ENCODE data around the gene NR2C1. TPM values are rescaled to one million over a fixed set of nuclear protein-coding genes. Genes with fewer than 3 reads are reported as not detected.

The NR2C1 gene
- total RNA-seq, 2 experiments from 2014 or later: 42.8 to 43.4 TPM

GRCh38 chr12:95074766-95075165, 1.3 kb upstream of the NR2C1 start:
- Histone ChIP-seq H3K9me2 (ENCODE audit: insufficient read depth, low read length) (no peaks in the 10 kb centered on the region), H4K20me1 (ENCODE audit: insufficient read depth, low read length) (no peaks in the 10 kb centered on the region), H3K9me3 (ENCODE audit: low read length) (no peaks in the 10 kb centered on the region), H3K36me3 (ENCODE audit: insufficient read depth, low read length) (peaks cover 7% of the 10 kb centered on the region; the same call in 1 of the 2 replicates), H3K27ac (ENCODE audit: low read depth, low read length, poor library complexity, severe bottlenecking) (no peak overlapping the region), H3K79me2 (ENCODE audit: insufficient read depth, low read depth, low read length) (peaks cover 33% of the 10 kb centered on the region), H3K4me1 (ENCODE audit: insufficient read depth, low read length, poor library complexity, severe bottlenecking) (peaks cover 13% of the 10 kb centered on the region), H2AFZ (ENCODE audit: low read length) (no peak overlapping the region), H3K4me3 (ENCODE audit: low read depth, low read length, poor library complexity, severe bottlenecking) (no peak overlapping the region), H3K4me2 (ENCODE audit: low read length) (no peak overlapping the region)
- no TSS peak for BruUV-seq (replicated peaks)
- no peak for DNase-seq (ENCODE audit: low spot score)
- intact Hi-C loops (cut with micrococcal nuclease; ENCODE audit: unreplicated experiment): no loop called here
- ChIA-PET CTCF (ENCODE audit: unreplicated experiment) (no interaction called here), POLR2A (interaction anchor here (0.7 to 1.9 kb wide), 2 partner anchors 11 to 16 kb away, joined by 3 to 5 read pairs; no protein-coding TSS in a partner anchor)
- TF ChIP-seq EZH2phosphoT487 (IDR thresholded peaks at IDR 0.05; ENCODE audit: borderline replicate concordance, low read depth, low read length) (no peak), CTCF (conservative IDR thresholded peaks at IDR 0.05; ENCODE audit: low read length) (no peak)

DNA sequence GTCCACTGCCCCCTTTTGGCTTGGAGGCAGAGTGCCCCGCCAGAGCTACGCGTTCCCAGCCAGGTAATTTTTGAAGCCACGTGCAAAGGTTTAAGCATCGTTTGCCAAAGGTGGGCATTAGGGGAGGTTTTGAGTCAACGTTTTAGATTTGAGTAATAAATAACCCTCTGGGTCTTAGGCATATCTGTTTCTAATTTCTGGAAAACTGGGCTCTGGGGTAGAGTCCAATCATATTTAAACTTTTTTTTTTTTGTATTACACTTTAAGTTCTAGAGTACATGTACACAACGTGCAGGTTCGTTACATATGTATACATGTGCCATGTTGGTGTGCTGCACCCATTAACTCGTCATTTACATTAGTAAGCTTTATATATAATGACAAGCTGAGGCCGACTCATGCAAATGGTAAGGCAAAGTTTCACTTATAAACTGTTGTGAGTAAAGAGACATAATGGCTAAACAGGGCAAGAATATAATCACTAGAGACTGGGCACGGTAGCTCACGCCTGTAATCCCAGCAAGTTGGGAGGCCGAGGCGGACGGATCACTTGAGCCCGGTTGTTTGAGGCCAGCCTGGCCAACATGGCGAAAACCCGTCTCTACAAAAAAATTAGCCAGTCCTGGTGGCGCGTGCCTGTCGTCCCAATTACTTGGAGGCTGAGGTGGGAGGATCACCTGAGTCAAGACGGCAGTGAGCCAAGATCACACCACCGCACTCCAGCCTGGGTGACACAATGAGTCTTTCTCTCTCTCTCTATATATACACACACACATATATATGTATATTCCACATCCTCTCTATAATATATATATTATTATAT, 491 bp upstream of the NR2C1 start:
- Histone ChIP-seq H3K4me2 (ENCODE audit: low read length) (peak overlapping the region; percentile 40; the same call in 1 of the 2 replicates), H3K4me1 (ENCODE audit: insufficient read depth, low read length, poor library complexity, severe bottlenecking) (peaks cover 13% of the 10 kb centered on the region), H3K4me3 (ENCODE audit: low read depth, low read length, poor library complexity, severe bottlenecking) (peak overlapping the region; percentile 93), H3K79me2 (ENCODE audit: insufficient read depth, low read depth, low read length) (peaks cover 41% of the 10 kb centered on the region), H3K27ac (ENCODE audit: low read depth, low read length, poor library complexity, severe bottlenecking) (no peak overlapping the region), H2AFZ (ENCODE audit: low read length) (peak overlapping the region; percentile 89), H3K36me3 (ENCODE audit: insufficient read depth, low read length) (peaks cover 16% of the 10 kb centered on the region; the same call in 1 of the 2 replicates), H4K20me1 (ENCODE audit: insufficient read depth, low read length) (no peaks in the 10 kb centered on the region), H3K9me3 (ENCODE audit: low read length) (no peaks in the 10 kb centered on the region), H3K9me2 (ENCODE audit: insufficient read depth, low read length) (no peaks in the 10 kb centered on the region)
- POLR2A ChIA-PET: interaction anchor here (0.6 to 1.9 kb wide), 10 partner anchors 11 to 400 kb away, joined by 3 to 12 read pairs (median 4); partner anchors contain the start of genes METAP2 and NDUFA12
- TF ChIP-seq CTCF (conservative IDR thresholded peaks at IDR 0.05; ENCODE audit: low read length) (peak; percentile 88), EZH2phosphoT487 (IDR thresholded peaks at IDR 0.05; ENCODE audit: borderline replicate concordance, low read depth, low read length) (no peak)
- intact Hi-C loops (cut with micrococcal nuclease; ENCODE audit: unreplicated experiment): loop anchor here (1.0 to 2.0 kb wide), 2 partner anchors 143 to 262 kb away; partner anchors contain the start of genes FGD6 and VEZT
- BruUV-seq (replicated peaks): no TSS peak
- CTCF ChIA-PET (ENCODE audit: unreplicated experiment): interaction anchor here (0.7 to 1.0 kb wide), 2 partner anchors 10 to 43 kb away, joined by 3 read pairs; no protein-coding TSS in a partner anchor
- no peak for DNase-seq (ENCODE audit: low spot score)

- H2AFZ ChIP-seq (ENCODE audit: low read length): no peak overlapping the region
- H3K79me2 ChIP-seq (ENCODE audit: insufficient read depth, low read depth, low read length): peaks cover 57% of the 10 kb centered on the region
- H3K9me3 ChIP-seq (ENCODE audit: low read length): no peaks in the 10 kb centered on the region
- no peaks in the 10 kb centered on the region for H3K9me2 ChIP-seq (ENCODE audit: insufficient read depth, low read length)
- CTCF ChIA-PET (ENCODE audit: unreplicated experiment): no interaction called here
- peaks cover 41% of the 10 kb centered on the region for H3K36me3 ChIP-seq (ENCODE audit: insufficient read depth, low read length)
- peaks cover 13% of the 10 kb centered on the region for H3K4me1 ChIP-seq (ENCODE audit: insufficient read depth, low read length, poor library complexity, severe bottlenecking)
- H3K4me2 ChIP-seq (ENCODE audit: low read length): no peak overlapping the region
- BruUV-seq (replicated peaks): no TSS peak
- POLR2A ChIA-PET: no interaction called here
- TF ChIP-seq EZH2phosphoT487 (IDR thresholded peaks at IDR 0.05; ENCODE audit: borderline replicate concordance, low read depth, low read length) (no peak), CTCF (conservative IDR thresholded peaks at IDR 0.05; ENCODE audit: low read length) (no peak)
- DNase-seq (ENCODE audit: low spot score): no peak
- intact Hi-C loops (cut with micrococcal nuclease; ENCODE audit: unreplicated experiment): no loop called here
- no peaks in the 10 kb centered on the region for H4K20me1 ChIP-seq (ENCODE audit: insufficient read depth, low read length)
- no peak overlapping the region for H3K27ac ChIP-seq (ENCODE audit: low read depth, low read length, poor library complexity, severe bottlenecking)
- no peak overlapping the region for H3K4me3 ChIP-seq (ENCODE audit: low read depth, low read length, poor library complexity, severe bottlenecking)
Observed at GRCh38 chr12:95070378-95070777, 3.0 kb downstream of the NR2C1 start.
